AG04450 (cell line): ENCODE data around the gene CCBE1. TPM values are rescaled to one million over a fixed set of nuclear protein-coding genes. Genes with fewer than 3 reads are reported as not detected.

Experiments
- CTCF ChIA-PET: fragments of 300-600, 350-600 bp; formaldehyde crosslinking; extraction: SDS; loops from one replicate; lab custom pipeline; 2022; ENCODE audit warnings: antibody characterized with exemption, inconsistent platforms; lab: Charles Lee
- POLR2A ChIA-PET: fragments of 350-600 bp; formaldehyde crosslinking; extraction: SDS; loops from one replicate; lab custom pipeline; 2021; ENCODE audit warnings: antibody characterized with exemption, inconsistent platforms; lab: Yijun Ruan, JAX
- DNase-seq: peaks from one replicate; pipeline ENCODE4 v3.0.0-alpha.2; 2011; ENCODE audit warnings: low read depth, low spot score
- H3K27ac ChIP-seq: one replicate; pipeline ENCODE4 v1.5.1; 2012; ENCODE audit warnings: low read depth, low read length, control low read depth
- H3K27me3 ChIP-seq: one replicate; pipeline ENCODE4 v1.6.0; 2012; ENCODE audit warnings: low read length; ENCODE audit not compliant: control insufficient read depth, insufficient read depth
- H3K4me3 ChIP-seq: 2 replicates; pipeline ENCODE4 v1.5.1; 2011; ENCODE audit warnings: mild to moderate bottlenecking, low read depth, low read length, control low read depth
- H3K9me3 ChIP-seq: 2 replicates; pipeline ENCODE4 v1.5.1; 2012; ENCODE audit warnings: low read length; ENCODE audit not compliant: control insufficient read depth, insufficient read depth
- polyA plus RNA-seq: library from polyadenylated mRNA; depleted of rRNA; stranded (reverse); fragments of >200 nt; gene quantifications from 2 replicates; pipeline ENCODE4 v1.2.3, GENCODE V29; 2011
- TF ChIP-seq, protein P1 (sequence below): IDR thresholded peaks from 2 replicates; pipeline ENCODE4 v1.5.1; 2011; ENCODE audit warnings: low read depth, low read length, control low read depth, inconsistent platforms

Gene CCBE1
- polyA plus RNA-seq, 1 experiment: 40.4 TPM

DNA sequence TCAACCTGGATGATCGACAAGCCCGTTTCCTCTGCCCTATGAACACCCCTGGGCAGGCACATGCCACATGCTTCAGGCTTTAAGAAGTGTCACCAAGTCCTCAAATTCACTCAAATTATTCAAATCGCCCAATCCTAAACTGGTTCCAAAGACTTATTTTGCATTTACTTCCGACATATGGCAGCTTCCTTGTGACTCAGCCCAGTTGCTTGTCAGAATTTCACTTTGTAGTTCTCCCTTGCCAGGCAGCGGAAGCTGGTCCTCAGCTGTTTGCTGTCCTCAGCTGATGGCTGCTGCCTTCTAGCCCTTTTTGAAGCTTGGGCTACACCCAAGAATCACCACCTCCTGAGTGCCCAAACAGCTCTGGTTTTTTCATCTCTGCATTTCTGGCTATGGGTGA is 232.7 kb downstream of the CCBE1 start:
- Histone ChIP-seq H3K4me3 (no peak overlapping the region), H3K27ac (no peak overlapping the region), H3K9me3 (no peaks in the 10 kb centered on the region), H3K27me3 (no peaks in the 10 kb centered on the region)
- no peak for DNase-seq
- ChIA-PET POLR2A (interaction anchor here (0.6 kb wide), 1 partner anchor 229 kb away, joined by 3 read pairs; no protein-coding TSS in a partner anchor), CTCF (interaction anchor here (0.7 to 9.8 kb wide), 2 partner anchors 91 to 358 kb away, joined by 3 to 218 read pairs; no protein-coding TSS in a partner anchor)
- TF ChIP-seq, protein P1, sequence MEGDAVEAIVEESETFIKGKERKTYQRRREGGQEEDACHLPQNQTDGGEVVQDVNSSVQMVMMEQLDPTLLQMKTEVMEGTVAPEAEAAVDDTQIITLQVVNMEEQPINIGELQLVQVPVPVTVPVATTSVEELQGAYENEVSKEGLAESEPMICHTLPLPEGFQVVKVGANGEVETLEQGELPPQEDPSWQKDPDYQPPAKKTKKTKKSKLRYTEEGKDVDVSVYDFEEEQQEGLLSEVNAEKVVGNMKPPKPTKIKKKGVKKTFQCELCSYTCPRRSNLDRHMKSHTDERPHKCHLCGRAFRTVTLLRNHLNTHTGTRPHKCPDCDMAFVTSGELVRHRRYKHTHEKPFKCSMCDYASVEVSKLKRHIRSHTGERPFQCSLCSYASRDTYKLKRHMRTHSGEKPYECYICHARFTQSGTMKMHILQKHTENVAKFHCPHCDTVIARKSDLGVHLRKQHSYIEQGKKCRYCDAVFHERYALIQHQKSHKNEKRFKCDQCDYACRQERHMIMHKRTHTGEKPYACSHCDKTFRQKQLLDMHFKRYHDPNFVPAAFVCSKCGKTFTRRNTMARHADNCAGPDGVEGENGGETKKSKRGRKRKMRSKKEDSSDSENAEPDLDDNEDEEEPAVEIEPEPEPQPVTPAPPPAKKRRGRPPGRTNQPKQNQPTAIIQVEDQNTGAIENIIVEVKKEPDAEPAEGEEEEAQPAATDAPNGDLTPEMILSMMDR: no peak

DNA sequence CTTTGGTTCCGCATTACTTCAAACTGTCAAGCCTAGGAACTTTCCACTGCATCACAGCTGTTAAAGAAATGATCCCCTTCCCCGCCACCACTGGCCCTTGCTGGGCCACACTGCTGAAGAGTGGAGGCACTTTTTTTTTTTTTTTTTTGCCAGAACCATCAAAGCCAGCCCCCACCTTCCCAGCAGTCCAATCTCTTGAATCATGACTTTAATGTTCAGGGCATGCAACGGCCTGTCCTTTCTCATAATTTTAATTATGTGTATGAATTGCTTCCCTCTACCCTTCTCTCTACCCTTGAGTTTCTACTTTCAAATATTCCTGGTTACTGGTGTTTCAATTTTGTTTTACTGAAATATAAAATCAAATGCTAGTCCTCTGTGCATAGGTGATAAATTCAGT is 236.1 kb downstream of the CCBE1 start:
- H3K9me3 ChIP-seq: no peaks in the 10 kb centered on the region
- TF ChIP-seq, protein P1: no peak
- H3K4me3 ChIP-seq: no peak overlapping the region
- no peak for DNase-seq
- CTCF ChIA-PET: interaction anchor here (1.7 to 9.8 kb wide), 6 partner anchors 132 to 362 kb away, joined by 10 to 218 read pairs (median 36); partner anchors contain the start of gene CCBE1
- POLR2A ChIA-PET: interaction anchor here (0.6 kb wide), 1 partner anchor 20 kb away, joined by 3 read pairs; no protein-coding TSS in a partner anchor
- H3K27me3 ChIP-seq: no peaks in the 10 kb centered on the region
- no peak overlapping the region for H3K27ac ChIP-seq

DNA sequence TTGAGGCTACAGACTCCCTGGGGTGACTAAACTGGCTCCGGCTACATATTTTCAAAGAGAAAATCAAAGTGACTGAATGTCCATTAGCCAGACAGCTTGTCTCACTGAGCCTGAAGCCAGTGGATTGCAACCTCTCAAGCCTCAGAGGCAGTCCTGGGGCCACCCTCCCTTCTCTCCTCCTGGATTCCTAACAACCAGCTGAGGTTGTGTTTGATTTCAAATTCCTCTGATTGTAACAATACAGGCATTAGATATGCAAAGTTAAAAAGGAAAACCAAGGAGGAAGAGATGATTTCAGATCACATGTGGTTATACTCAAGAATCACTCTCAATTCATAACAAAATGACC is 237.2 kb downstream of the CCBE1 start:
- POLR2A ChIA-PET: interaction anchor here (1.2 to 1.3 kb wide), 4 partner anchors 11 to 364 kb away, joined by 3 to 8 read pairs (median 6); no protein-coding TSS in a partner anchor

DNA sequence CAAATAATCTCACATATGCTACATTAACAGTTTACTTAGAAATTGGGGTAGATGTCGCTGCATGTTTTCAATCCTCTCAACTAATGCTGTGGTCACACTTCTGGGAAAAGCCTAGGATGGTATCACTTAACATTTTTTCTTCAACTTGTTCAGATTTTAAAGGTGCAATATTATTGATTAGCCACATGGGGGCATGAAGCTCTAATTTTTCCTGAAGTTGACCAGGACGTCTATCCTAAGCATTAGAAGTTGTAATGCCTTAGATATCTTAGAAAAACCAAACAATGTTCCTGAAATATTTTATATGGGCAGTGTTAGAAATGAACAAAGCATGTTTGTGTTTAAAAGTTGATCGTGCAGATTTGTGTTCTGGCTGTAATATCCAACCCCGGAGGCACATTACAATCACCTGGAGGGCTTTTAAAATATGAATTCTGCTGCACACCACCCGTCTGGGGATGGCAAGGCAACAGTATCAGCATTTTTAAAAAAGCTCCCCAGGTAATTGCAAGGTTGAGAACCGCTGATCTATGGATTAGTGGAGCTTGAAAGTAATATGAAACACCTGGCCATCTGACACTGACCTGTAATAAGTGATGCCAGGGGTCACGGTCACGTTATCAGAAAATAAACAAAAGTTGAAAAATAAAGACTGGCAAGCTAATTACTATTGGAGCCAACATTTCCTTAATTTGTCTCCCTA is 237.7 kb downstream of the CCBE1 start:
- Histone ChIP-seq H3K27ac (peak overlapping the region; percentile 39), H3K9me3 (no peaks in the 10 kb centered on the region), H3K4me3 (no peak overlapping the region), H3K27me3 (no peaks in the 10 kb centered on the region)
- ChIA-PET CTCF (interaction anchor here (0.6 to 9.8 kb wide), 45 partner anchors 9 to 446 kb away, joined by 3 to 218 read pairs (median 5); partner anchors contain the start of gene CCBE1), POLR2A (interaction anchor here (0.8 to 1.3 kb wide), 6 partner anchors 11 to 364 kb away, joined by 3 to 8 read pairs (median 6); partner anchors contain the start of gene CCBE1)
- DNase-seq: peak; percentile 33
- TF ChIP-seq, protein P1: peak; percentile 60

More for the DNA sequence above, 237.2 kb downstream of the CCBE1 start:
- peak; percentile 11 for DNase-seq
- Histone ChIP-seq H3K27ac (peak overlapping the region; percentile 39), H3K9me3 (no peaks in the 10 kb centered on the region), H3K4me3 (no peak overlapping the region), H3K27me3 (no peaks in the 10 kb centered on the region)
- TF ChIP-seq, protein P1: no peak
- CTCF ChIA-PET: interaction anchor here (0.7 to 9.8 kb wide), 25 partner anchors 9 to 382 kb away, joined by 3 to 218 read pairs (median 10); partner anchors contain the start of gene CCBE1
